Inflammatory macrophage treated with lipopolysaccharide for 4 hours (primary cell): ENCODE data around the gene SMYD2.
A peak's percentile ranks its signal among the peaks of the same experiment; 100 is the strongest.

Experiments
- DNase-seq: peaks from one replicate; pipeline ENCODE4 v3.0.0-alpha.2; 2020

The SMYD2 gene

GRCh38 chr1:214303141-214303930 is 22.4 kb downstream of the SMYD2 start:
- DNase-seq: no peak

DNA sequence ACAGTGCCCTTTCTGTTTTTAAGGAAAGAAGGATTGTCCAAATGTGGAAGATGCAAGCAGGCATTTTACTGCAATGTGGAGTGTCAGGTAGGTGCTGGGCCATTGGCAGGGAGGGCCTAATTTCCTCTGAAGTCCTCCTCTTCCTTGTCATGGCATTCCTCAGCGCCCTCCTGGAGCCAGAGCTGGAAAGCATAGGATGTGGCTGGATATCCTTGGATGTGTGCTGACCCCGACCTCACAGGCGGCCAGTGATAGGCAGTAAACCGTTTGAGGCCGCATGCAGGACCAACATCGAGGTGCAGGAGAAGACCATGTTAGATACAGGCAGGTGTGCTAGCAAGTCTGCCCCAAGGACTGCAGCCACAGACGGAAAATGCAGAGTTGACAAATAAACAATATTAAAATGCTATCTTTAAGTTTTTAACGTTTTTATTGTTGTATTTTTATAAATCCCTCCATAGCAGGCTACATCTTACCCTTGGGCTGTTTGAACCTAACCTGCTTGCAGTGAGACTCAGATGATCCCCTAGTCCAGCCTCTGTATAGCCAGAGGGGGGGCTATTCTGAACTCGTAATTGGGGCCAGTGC is 24.3 kb downstream of the SMYD2 start:
- DNase-seq: no peak

DNA sequence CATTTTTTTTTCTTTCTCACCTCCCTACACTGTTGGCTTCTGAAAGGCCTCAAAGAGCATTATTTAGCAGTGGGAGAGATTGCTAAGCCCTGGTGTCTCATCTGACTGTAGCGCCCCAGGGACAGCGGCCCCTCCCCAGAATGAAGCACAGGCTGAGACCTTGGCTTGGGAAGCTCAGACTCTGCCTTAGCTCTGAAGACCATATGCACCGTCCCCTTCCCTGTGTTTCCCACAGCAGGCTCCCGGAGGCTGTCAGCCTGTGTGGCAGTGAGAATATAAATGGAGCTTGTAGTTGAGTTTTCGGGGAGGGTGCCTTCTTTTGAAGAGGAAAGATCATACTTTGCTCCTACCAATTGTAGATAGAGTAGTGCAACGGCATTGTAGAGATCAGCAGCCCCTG is 25.3 kb downstream of the SMYD2 start:
- no peak for DNase-seq

- peak; percentile 72 for DNase-seq
These were observed 29.1 kb downstream of the SMYD2 start for GRCh38 chr1:214310010-214310409.

DNA sequence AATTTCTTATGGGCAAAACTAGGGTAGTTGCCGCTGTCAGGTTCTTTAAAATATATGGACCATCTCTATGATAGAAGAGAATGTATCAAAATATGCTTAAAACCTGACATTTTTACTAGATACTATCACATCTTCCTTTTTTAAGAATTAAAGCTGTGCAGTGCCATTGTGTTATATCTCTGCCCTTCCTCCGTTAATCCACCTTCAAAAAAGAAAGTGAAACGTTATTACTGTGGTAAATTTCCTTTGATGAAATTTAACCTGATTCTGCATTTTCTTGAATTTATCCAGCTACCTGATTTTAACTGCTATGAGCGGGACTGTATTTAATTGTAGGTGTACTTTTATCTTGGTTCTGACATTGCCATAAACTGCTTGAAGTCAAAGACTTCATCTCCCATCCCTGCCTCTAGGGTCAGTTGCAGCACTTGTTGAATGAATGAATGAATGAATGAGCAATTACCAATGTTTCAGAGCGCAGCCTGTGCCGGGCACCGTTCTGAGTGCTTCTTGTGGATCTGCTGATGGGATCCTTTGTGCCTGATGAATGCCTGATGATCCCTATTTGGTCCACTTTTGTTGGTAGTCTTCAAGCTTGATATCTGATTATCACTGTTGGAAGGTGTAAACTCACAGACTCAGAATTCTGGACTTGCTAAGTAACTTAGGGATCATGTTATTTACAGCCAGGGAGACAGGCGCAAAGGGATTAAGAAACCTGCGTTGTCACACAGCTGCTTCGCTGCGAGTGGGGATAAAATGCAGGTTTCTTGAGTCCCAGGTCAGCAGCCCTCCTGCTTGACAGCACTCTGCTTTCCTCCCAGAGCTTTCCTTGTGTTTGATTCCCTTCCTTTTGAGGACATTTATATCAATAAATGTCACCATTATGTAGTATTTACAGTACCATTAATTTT is 30.1 kb downstream of the SMYD2 start:
- peak; percentile 21 for DNase-seq

DNA sequence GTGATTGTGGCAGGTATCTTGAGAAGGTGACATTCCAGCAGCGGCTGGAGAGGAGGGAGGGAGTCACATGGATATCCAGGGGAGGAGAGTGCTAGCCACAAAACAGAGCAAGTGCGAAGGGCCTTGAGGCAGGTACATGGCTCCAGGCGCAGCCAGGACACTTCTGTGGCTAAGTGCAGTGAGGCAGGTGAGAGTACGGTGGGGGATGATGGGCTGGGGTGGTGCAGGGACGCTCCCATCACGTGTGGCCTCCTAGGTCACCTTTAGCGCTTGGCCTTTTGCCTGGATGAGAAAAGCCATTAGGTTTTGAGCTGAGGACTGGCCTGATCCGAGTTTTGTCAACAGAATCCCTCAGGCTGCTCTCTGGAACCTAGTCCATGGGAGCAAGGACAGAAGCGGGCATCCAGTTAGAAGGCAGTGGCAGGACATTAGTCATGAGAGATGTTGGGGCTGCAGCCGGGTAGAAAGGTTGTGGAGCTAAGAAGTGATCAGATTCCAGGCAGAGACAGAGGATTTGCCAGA is 31.6 kb downstream of the SMYD2 start:
- no peak for DNase-seq

- DNase-seq: no peak
These were observed 33.4 kb downstream of the SMYD2 start for GRCh38 chr1:214314178-214314843.

DNA sequence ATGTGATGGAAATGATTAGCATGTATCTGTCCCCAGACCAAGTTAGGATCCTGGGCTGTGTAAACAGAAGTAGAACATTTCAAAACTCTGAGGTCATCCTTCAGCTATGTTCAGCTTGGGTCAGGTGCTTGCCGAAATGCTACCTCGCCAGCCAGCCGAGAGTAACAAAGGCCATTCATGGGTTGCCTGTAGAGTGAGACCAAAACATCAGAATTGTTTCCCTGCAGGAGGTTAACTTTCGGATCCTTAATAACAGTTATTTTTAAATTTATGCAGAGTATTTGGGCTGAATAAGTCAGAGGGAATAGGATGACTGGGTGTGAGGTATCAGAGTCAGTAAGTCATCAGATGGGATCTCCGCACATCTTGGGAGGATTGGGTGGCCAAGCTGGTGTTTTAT is 35.6 kb downstream of the SMYD2 start:
- no peak for DNase-seq

DNA sequence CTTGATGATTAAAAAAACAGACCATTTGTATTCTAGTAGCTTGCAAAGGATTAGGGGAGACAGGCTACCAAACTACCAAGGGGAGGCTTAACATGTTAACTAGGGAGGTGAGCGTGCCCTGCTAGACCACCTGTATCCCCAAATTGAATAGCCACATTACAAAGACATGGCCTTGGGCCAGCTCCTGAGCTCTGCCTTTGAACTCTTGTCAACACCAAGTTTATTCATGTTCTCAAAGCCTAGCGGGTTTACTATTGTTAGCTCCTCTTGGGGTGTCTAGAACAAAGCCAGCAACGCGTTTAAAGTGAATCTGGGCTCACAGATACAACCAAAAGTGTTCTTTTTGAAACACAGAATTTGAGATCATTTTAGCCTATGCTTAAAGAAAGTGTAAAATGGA is 36.3 kb downstream of the SMYD2 start:
- DNase-seq: no peak

GRCh38 chr1:214317734-214318133 is 36.8 kb downstream of the SMYD2 start:
- peak; percentile 22 for DNase-seq

- DNase-seq: peak; percentile 36
These were observed 37.4 kb downstream of the SMYD2 start for GRCh38 chr1:214318356-214318755.

DNA sequence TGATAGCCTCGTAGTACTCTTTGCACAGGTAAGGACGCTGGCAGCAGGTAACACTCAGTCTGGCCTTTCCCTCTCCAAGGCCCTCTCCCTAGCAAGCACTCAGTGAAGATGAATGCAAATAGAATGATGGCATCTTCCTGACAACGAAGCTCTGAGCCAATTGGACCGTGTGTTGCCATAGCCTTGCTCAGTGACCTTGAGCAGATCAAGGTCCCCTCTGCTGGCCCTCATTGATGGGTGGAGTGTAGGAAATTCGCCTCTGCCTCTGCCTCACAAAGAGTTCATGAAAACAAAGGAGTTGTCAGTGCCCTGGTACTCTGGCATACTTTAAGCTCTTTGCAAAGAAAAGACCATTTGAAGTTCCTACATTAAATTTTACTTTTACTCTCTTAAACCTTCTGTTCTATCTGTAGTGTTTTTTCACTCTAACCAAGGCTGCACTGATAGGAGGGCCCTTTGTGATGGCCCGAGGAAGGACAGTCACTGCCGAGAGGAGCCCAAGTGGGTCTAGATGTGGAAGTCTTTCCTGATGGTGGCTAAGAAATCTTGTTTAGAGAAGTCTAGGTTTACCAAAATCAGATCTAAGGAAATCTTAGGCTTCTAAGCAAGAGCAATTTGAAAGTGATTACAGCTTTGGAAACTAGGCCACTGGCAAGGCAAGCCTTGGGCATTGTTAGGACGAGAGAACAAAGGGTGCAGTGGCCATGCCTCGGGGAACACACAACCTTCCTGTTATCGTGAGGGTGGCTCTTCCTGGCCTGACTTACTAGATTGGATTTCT is 38.2 kb downstream of the SMYD2 start:
- DNase-seq: no peak

DNA sequence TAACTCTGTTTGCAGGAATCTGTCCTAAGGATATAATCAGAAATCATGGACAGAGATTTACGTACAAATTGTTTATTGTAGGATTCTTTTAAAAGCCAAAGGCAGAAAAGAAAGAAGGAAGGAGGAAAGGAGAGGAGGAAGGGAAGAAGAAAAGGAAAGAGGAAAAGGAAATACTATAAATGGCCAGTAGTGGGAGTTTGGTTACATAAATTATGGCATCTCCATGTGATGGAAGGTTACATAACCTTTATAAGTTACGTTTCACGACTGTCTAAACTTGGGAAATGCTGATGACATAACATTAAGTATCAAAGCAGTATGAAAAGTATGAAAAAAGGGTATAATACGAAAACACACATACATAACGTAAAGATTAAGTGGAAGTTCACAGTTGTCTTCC is 39.0 kb downstream of the SMYD2 start:
- peak; percentile 80 for DNase-seq

- DNase-seq: no peak
These were observed 40.9 kb downstream of the SMYD2 start for GRCh38 chr1:214321705-214322453.

DNA sequence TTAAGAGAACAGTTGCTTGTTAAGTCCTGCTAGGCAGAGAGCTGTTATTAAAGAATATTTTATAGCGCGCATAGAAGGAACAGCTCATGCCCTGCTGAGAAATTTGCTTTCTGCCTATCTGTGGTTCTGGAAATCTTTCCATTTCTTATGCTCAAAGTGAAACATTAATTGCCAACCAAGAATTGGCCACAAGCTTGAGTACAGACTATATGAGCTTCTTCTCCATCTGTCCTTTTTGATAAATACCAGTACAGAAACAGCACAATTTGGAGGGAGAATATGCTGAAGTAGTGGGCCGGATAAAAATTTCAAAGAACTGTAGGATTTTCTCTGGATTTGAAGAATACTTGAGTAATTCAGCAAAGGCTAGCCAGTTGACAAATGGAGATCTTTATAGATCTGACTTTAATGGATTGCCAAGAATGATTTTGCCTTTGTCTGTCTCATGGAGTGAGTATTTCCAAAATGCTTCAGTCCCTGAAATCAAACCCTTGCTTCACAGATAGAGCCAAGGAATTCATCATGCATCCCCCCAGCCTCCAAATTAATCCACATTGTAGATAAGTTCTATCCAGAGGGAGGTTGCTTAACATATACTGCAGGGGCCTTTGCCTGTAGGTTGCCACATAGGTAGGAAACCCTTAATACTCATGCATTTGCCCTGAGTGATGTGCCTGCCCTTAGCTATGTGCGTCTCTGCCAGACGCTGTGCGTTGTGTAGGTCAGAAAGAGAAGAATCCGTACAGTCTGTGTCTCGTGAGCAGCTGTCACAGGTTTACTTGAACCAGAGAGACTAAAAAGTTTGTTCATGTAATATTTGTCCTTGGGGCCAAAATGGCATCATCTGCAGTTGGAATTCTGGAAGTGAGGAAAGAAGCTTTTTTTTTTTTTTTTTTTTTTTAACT is 44.2 kb downstream of the SMYD2 start:
- DNase-seq: no peak

DNA sequence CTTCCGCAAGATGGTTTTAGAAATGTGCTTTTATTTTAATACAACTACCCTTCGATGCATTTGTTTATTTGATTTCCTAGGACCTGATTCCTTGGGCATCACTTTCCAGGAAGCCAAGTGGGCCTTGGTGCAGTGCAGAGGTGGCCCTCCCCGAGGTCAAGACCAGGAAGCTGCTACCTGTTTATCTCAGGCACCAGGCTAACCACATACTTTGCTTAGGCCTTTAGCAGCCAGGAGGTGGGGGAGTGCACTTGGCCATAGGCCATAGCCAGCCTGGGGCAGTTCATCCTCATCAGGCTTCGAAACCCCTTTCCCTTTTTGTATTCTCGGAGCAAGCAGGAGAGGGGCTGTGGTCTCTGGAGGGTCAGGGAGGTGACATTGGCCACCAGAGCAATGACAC is 45.4 kb downstream of the SMYD2 start:
- no peak for DNase-seq

DNA sequence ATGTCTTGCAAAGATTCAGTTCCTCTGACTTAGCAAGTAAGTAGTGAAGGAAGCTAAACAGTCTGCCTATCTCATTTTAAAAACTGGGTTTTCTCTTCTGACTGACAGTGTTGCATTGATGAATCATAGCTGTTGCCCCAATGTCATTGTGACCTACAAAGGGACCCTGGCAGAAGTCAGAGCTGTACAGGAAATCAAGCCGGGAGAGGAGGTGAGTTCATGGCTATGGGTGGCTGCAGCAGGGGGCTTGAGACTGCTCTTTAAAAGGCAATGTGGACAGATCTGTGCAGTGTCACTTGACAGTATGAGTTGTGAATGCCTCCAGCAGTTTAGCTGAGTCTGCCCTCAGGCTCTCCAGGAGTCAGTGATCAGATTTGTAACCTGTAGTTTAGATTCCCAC is 46.6 kb downstream of the SMYD2 start:
- DNase-seq: no peak

DNA sequence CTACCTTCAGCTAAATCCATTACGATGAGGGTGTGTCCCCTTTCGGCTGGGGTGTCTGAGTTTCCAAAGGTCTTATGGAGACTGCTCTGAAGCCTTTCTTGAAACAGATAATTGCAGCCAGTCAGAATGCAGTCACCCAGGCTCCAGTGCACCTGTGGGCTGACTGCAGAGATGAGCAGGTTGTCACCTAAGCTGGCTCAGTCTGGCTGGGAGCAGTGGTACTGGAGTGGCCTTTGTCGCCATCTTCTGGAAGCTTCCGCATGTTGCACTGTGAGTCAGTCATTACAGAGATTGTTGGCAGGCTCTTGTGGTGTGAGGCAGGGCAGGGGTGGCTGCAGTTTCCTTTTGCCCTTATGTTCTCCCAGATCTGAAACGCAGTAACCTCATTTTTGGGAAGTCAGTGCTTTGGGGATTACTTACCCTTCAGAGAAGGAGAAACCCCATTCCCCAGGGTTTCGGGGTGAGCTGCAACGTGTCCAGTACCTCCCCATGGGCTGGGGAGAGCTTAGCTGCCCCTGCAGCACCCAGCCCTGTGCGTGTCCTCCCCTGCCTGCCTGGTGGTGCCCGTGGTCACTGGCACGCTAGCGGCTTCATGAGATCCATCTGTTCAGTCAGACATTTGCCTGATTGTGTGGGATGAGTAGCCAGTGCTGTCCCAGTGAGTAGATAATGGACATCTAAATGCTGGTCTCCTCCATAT is 48.0 kb downstream of the SMYD2 start:
- peak; percentile 71 for DNase-seq

- DNase-seq: no peak
These were observed 48.7 kb downstream of the SMYD2 start for GRCh38 chr1:214329470-214330220.
